H9 (cell line): ENCODE measurements around the gene SNTG2. TPM values are rescaled to one million over a fixed set of nuclear protein-coding genes. Genes with fewer than 3 reads are reported as not detected.

Experiments used
- DNase-seq: peaks from one replicate; pipeline ENCODE4 v3.0.0-alpha.2; 2017
- H2AFZ ChIP-seq: one replicate; pipeline ENCODE4 v1.6.1; 2013; ENCODE audit warnings: mild to moderate bottlenecking, low read length, control low read depth, moderate library complexity
- H2AK5ac ChIP-seq: 2 replicates; pipeline ENCODE4 v1.6.1; 2013; ENCODE audit warnings: low read length, control low read depth, mixed read lengths; ENCODE audit not compliant: insufficient read length
- H2BK120ac ChIP-seq: one replicate; pipeline ENCODE4 v1.6.1; 2013; ENCODE audit warnings: low read depth, mild to moderate bottlenecking, low read length, control low read depth, inconsistent platforms; ENCODE audit not compliant: poor library complexity, severe bottlenecking
- H2BK12ac ChIP-seq: 2 replicates; pipeline ENCODE4 v1.6.1; 2013; ENCODE audit warnings: low read length, control low read depth, mixed read lengths, low read depth; ENCODE audit not compliant: insufficient read length
- H2BK15ac ChIP-seq: 2 replicates; pipeline ENCODE4 v1.6.1; 2013; ENCODE audit warnings: low read depth, low read length, control low read depth
- H2BK20ac ChIP-seq: one replicate; pipeline ENCODE4 v1.6.1; 2013; ENCODE audit warnings: low read depth, mild to moderate bottlenecking, low read length, control low read depth, inconsistent platforms; ENCODE audit not compliant: poor library complexity, severe bottlenecking
- H2BK5ac ChIP-seq: 2 replicates; pipeline ENCODE4 v1.6.1; 2013; ENCODE audit warnings: low read length, control low read depth, mixed read lengths; ENCODE audit not compliant: insufficient read length
- H3K14ac ChIP-seq: 2 replicates; pipeline ENCODE4 v1.6.1; 2013; ENCODE audit warnings: low read length, control low read depth; ENCODE audit not compliant: insufficient read depth
- H3K18ac ChIP-seq: 2 replicates; pipeline ENCODE4 v1.6.1; 2013; ENCODE audit warnings: low read depth, mild to moderate bottlenecking, mixed read lengths, low read length, control low read depth; ENCODE audit not compliant: insufficient read length
- H3K23ac ChIP-seq: 2 replicates; pipeline ENCODE4 v1.6.1; 2013; ENCODE audit warnings: low read length, control low read depth, mixed read lengths, low read depth; ENCODE audit not compliant: insufficient read length
- H3K23me2 ChIP-seq: 2 replicates; pipeline ENCODE4 v1.6.1; 2013; ENCODE audit warnings: low read depth, mild to moderate bottlenecking, mixed read lengths, low read length, control low read depth; ENCODE audit not compliant: insufficient read length, poor library complexity, severe bottlenecking
- H3K27ac ChIP-seq: 2 replicates; pipeline ENCODE4 v1.5.1; 2013; ENCODE audit warnings: low read length, control low read depth, mixed read lengths, low read depth; ENCODE audit not compliant: insufficient read length
- H3K27me3 ChIP-seq: 2 replicates; pipeline ENCODE4 v1.6.1; 2013; ENCODE audit warnings: low read length, control low read depth, inconsistent platforms; ENCODE audit not compliant: insufficient read depth
- H3K4ac ChIP-seq: 2 replicates; pipeline ENCODE4 v1.6.1; 2013; ENCODE audit warnings: low read depth, mild to moderate bottlenecking, control low read depth, inconsistent platforms, low read length, moderate library complexity
- H3K4me1 ChIP-seq: 2 replicates; pipeline ENCODE4 v1.6.1; 2013; ENCODE audit warnings: low read length, control low read depth, inconsistent platforms; ENCODE audit not compliant: insufficient read depth
- H3K4me2 ChIP-seq: 2 replicates; pipeline ENCODE4 v1.6.1; 2013; ENCODE audit warnings: low read length, control low read depth, mixed read lengths; ENCODE audit not compliant: insufficient read length, insufficient read depth
- H3K56ac ChIP-seq: 2 replicates; pipeline ENCODE4 v1.6.1; 2013; ENCODE audit warnings: low read depth, mild to moderate bottlenecking, mixed read lengths, low read length, control low read depth; ENCODE audit not compliant: insufficient read length
- H3K79me1 ChIP-seq: 2 replicates; pipeline ENCODE4 v1.6.1; 2013; ENCODE audit warnings: low read depth, mild to moderate bottlenecking, moderate library complexity, low read length, control low read depth, inconsistent platforms; ENCODE audit not compliant: insufficient read depth, poor library complexity, severe bottlenecking
- H3K79me2 ChIP-seq: 2 replicates; pipeline ENCODE4 v1.6.1; 2013; ENCODE audit warnings: low read length, control low read depth, inconsistent platforms; ENCODE audit not compliant: insufficient read depth
- H3K9ac ChIP-seq: 2 replicates; pipeline ENCODE4 v1.6.1; 2013; ENCODE audit warnings: low read length, control low read depth, mixed read lengths; ENCODE audit not compliant: insufficient read length; ENCODE audit errors: extremely low read depth
- H3K9me3 ChIP-seq: one replicate; pipeline ENCODE4 v1.6.1; 2013; ENCODE audit warnings: low read depth, low read length, inconsistent platforms; ENCODE audit not compliant: control insufficient read depth
- H3T11ph ChIP-seq: one replicate; pipeline ENCODE4 v1.6.1; 2013; ENCODE audit warnings: mild to moderate bottlenecking, low read length, control low read depth, inconsistent platforms
- H4K20me1 ChIP-seq: one replicate; pipeline ENCODE4 v1.6.1; 2013; ENCODE audit not compliant: control insufficient read depth, insufficient read length, insufficient read depth
- H4K5ac ChIP-seq: 2 replicates; pipeline ENCODE4 v1.6.1; 2013; ENCODE audit warnings: low read depth, mild to moderate bottlenecking, mixed read lengths, low read length, control low read depth; ENCODE audit not compliant: insufficient read length
- H4K8ac ChIP-seq: replicated peaks from 2 replicates; pipeline ENCODE4 v1.6.1; 2013; ENCODE audit warnings: low read length, control low read depth, mixed read lengths, low read depth; ENCODE audit not compliant: insufficient read length
- H4K91ac ChIP-seq: 2 replicates; pipeline ENCODE4 v1.6.1; 2013; ENCODE audit warnings: low read depth, mild to moderate bottlenecking, moderate library complexity, mixed read lengths, low read length, control low read depth; ENCODE audit not compliant: insufficient read length
- H3K27ac Mint-ChIP-seq, 3 experiments: 2 replicates in 2 of 3; 3 replicates in 1 of 3; pipeline ENCODE4 v1.8.0; 2020 to 2021; ENCODE audit warnings: mixed read lengths in 3 of 3, mild to moderate bottlenecking in 1 of 3, moderate library complexity in 1 of 3
- H3K27me3 Mint-ChIP-seq: 2 replicates; pipeline ENCODE4 v1.8.0; 2021; ENCODE audit warnings: low read depth, mild to moderate bottlenecking, moderate library complexity, mixed read lengths
- H3K36me3 Mint-ChIP-seq, 3 experiments: 2 replicates in 2 of 3; 3 replicates in 1 of 3; pipeline ENCODE4 v1.8.0; 2020 to 2021; ENCODE audit warnings: low read depth in 3 of 3, mixed read lengths in 3 of 3; ENCODE audit not compliant: insufficient read depth in 1 of 3
- H3K4me1 Mint-ChIP-seq, 2 experiments: 2 replicates each; pipeline ENCODE4 v1.8.0; 2020; ENCODE audit warnings: mixed read lengths in 2 of 2
- H3K4me3 Mint-ChIP-seq, 2 experiments: 2 replicates in 1 of 2; 3 replicates in 1 of 2; pipeline ENCODE4 v1.8.0; 2020 to 2021; ENCODE audit warnings: mild to moderate bottlenecking in 2 of 2, mixed read lengths in 2 of 2, moderate library complexity in 1 of 2
- H3K9me3 Mint-ChIP-seq, 2 experiments: 2 replicates in 1 of 2; 3 replicates in 1 of 2; pipeline ENCODE4 v1.8.0; 2020; ENCODE audit warnings: mild to moderate bottlenecking in 2 of 2, mixed read lengths in 2 of 2, moderate library complexity in 1 of 2
- CTCF ChIP-seq: fragments of 200-600 bp; sonication (generic); conservative IDR thresholded peaks from 3 replicates; pipeline ENCODE4 v1.8.0; 2021; ENCODE audit warnings: antibody characterized with exemption, mild to moderate bottlenecking
- WGBS: extraction: QIAGEN DNeasy Blood & Tissue Kit; methylation state at CpG from one replicate; pipeline ENCODE4 v1.1.7; 2013; ENCODE audit warnings: missing lambda C conversion rate, low lambda C conversion rate, mixed read lengths; ENCODE audit not compliant: insufficient read length; ENCODE audit errors: extremely low coverage; 5-methylcytosine and 5-hydroxymethylcytosine counted together
- total RNA-seq: library from RNA; stranded (reverse); gene quantifications from 2 replicates; pipeline ENCODE4 v1.2.1, GENCODE V29; 2021

Gene SNTG2
- total RNA-seq, 1 experiment from 2014 or later, result 13.2 TPM

GRCh38 chr2:1308678-1309077 is 358.0 kb downstream of the SNTG2 start:
- Histone ChIP-seq H2BK15ac (no peak overlapping the region), H3T11ph (no peak overlapping the region)
- H3K27ac Mint-ChIP-seq, result peak overlapping the region in 2 of 3 experiments; percentile 27 to 71; a peak in 2 of 7 replicates

More at GRCh38 chr2:1308678-1309077, 358.0 kb downstream of the SNTG2 start:
- DNase-seq, result no peak
- Histone ChIP-seq H3K23ac (no peak overlapping the region), H4K8ac (no peak overlapping the region), H2BK20ac (no peak overlapping the region), H3K4me1 (peaks cover 3% of the 10 kb centered on the region; the same call in 1 of the 2 replicates), H4K91ac (no peak overlapping the region), H3K23me2 (no peaks in the 10 kb centered on the region), H3K14ac (no peak overlapping the region), H2AFZ (no peak overlapping the region), H3K18ac (peak overlapping the region; percentile 27), H3K4ac (no peak overlapping the region), H3K27me3 (no peaks in the 10 kb centered on the region), H3K9ac (no peak overlapping the region), H3K79me1 (no peaks in the 10 kb centered on the region), H3K27ac (no peak overlapping the region), H3K9me3 (no peaks in the 10 kb centered on the region), H4K5ac (no peak overlapping the region), H2BK12ac (no peak overlapping the region), H3K4me2 (no peak overlapping the region), H3K56ac (no peak overlapping the region), H4K20me1 (peaks cover 3% of the 10 kb centered on the region), H2BK5ac (no peak overlapping the region), H3K79me2 (no peaks in the 10 kb centered on the region), H2BK120ac (no peak overlapping the region), H2AK5ac (no peak overlapping the region)
- Mint-ChIP-seq H3K4me1 (peaks cover 12 to 20% of the 10 kb centered on the region in 2 experiments), H3K27me3 (no peaks in the 10 kb centered on the region), H3K9me3 (peaks cover 3 to 8% of the 10 kb centered on the region in 2 experiments; a peak in 3 of 5 replicates), H3K36me3 (peaks cover 10 to 15% (median 10%) of the 10 kb centered on the region in 3 experiments), H3K4me3 (no peak overlapping the region)
- no CpG with 5 or more reads among the region's 8 CpGs for WGBS
- TF ChIP-seq CTCF, result no peak
